Ascending aorta (tissue), 2 donors: ENCODE results near the gene HTR4. TPM values are rescaled to one million over a fixed set of nuclear protein-coding genes. Genes with fewer than 3 reads are reported as not detected.
"Not testable (repeated sequence)": the region's sequence is repeated elsewhere in the genome, so short reads cannot be mapped to it uniquely, and the experiment has no call there.

Source experiments
- DNase-seq, 2 donors: peaks; one replicate each; pipeline ENCODE4 v3.0.0-alpha.2; 2019; ENCODE audit warnings: low spot score in 2 of 2
- H3K27ac ChIP-seq, 2 donors: fragments of 200-600 bp; sonication (generic); one replicate each; pipeline ENCODE4 v1.5.1; 2016 to 2017; ENCODE audit warnings: mild to moderate bottlenecking in 1 of 2
- H3K27me3 ChIP-seq: fragments of 200-600 bp; sonication (generic); one replicate; pipeline ENCODE4 v1.5.1; 2017
- H3K36me3 ChIP-seq, 2 donors: fragments of 200-600 bp; sonication (generic); one replicate each; pipeline ENCODE4 v1.5.1; 2016
- H3K4me1 ChIP-seq, 2 donors: fragments of 200-600 bp; sonication (generic); one replicate each; pipeline ENCODE4 v1.5.1; 2016 to 2017; ENCODE audit warnings: mild to moderate bottlenecking in 1 of 2
- H3K4me3 ChIP-seq, 2 donors: fragments of 200-600 bp; sonication (generic); one replicate each; pipeline ENCODE4 v1.5.1; 2016 to 2017; ENCODE audit warnings: mild to moderate bottlenecking in 1 of 2
- H3K9me3 ChIP-seq, 2 donors: fragments of 200-600 bp; sonication (generic); one replicate each; pipeline ENCODE4 v1.5.1; 2016
- intact Hi-C: fragments of 100-400 bp; cut with DNase I; formaldehyde crosslinking; loops from one replicate; pipeline ENCODE4 v1.15.1; 2023
- total RNA-seq: library from RNA; depleted of rRNA; stranded (reverse); fragments of >200 nt; gene quantifications from one replicate; pipeline ENCODE4 v1.1.0, GENCODE V29; 2016
- TF ChIP-seq, protein P1 (sequence below), 3 experiments: fragments of 200-600 bp in 2 of 3; fragments of 450-650 bp in 1 of 3; sonication (generic) in 2 of 3; IDR thresholded peaks; one replicate each; pipeline ENCODE4 v1.5.1; 2016 to 2019; ENCODE audit warnings: antibody characterized with exemption in 3 of 3, mild to moderate bottlenecking in 1 of 3, moderate library complexity in 1 of 3

HTR4 gene
- total RNA-seq, 1 donor from 2014 or later: 0.21 TPM

GRCh38 chr5:148535190-148535589 is 119.1 kb downstream of the HTR4 start:
- no peak overlapping the region for H3K27ac ChIP-seq
- H3K9me3 ChIP-seq: peaks cover 0 to 7% of the 10 kb centered on the region in 2 donors
- H3K4me1 ChIP-seq: no peaks in the 10 kb centered on the region
- intact Hi-C loops: no loop called here
- TF ChIP-seq, protein P1, sequence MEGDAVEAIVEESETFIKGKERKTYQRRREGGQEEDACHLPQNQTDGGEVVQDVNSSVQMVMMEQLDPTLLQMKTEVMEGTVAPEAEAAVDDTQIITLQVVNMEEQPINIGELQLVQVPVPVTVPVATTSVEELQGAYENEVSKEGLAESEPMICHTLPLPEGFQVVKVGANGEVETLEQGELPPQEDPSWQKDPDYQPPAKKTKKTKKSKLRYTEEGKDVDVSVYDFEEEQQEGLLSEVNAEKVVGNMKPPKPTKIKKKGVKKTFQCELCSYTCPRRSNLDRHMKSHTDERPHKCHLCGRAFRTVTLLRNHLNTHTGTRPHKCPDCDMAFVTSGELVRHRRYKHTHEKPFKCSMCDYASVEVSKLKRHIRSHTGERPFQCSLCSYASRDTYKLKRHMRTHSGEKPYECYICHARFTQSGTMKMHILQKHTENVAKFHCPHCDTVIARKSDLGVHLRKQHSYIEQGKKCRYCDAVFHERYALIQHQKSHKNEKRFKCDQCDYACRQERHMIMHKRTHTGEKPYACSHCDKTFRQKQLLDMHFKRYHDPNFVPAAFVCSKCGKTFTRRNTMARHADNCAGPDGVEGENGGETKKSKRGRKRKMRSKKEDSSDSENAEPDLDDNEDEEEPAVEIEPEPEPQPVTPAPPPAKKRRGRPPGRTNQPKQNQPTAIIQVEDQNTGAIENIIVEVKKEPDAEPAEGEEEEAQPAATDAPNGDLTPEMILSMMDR (IDR thresholded peaks at IDR 0.05): no peak
- no peak overlapping the region for H3K4me3 ChIP-seq
- no peak for DNase-seq
- no peaks in the 10 kb centered on the region for H3K36me3 ChIP-seq
- H3K27me3 ChIP-seq: no peaks in the 10 kb centered on the region

GRCh38 chr5:148532969-148533670 is 121.2 kb downstream of the HTR4 start:
- TF ChIP-seq, protein P1 (IDR thresholded peaks at IDR 0.05): no peak
- Histone ChIP-seq H3K4me3 (no peak overlapping the region), H3K9me3 (peaks cover 0 to 10% of the 10 kb centered on the region in 2 donors), H3K27ac (no peak overlapping the region), H3K4me1 (no peaks in the 10 kb centered on the region), H3K27me3 (no peaks in the 10 kb centered on the region), H3K36me3 (no peaks in the 10 kb centered on the region)
- no peak for DNase-seq
- intact Hi-C loops: no loop called here

- H3K4me3 ChIP-seq, intact Hi-C loops, H3K36me3 ChIP-seq, H3K27me3 ChIP-seq, H3K4me1 ChIP-seq, H3K27ac ChIP-seq, DNase-seq: not testable (repeated sequence)
- peaks cover 0 to 10% of the 10 kb centered on the region in 2 donors for H3K9me3 ChIP-seq
Observed at GRCh38 chr5:148529450-148529849, 124.9 kb downstream of the HTR4 start.

- intact Hi-C loops: no loop called here
- Histone ChIP-seq H3K36me3 (no peaks in the 10 kb centered on the region), H3K4me1 (no peaks in the 10 kb centered on the region), H3K27ac (no peak overlapping the region), H3K27me3 (no peaks in the 10 kb centered on the region), H3K9me3 (peaks cover 0 to 8% of the 10 kb centered on the region in 2 donors), H3K4me3 (no peak overlapping the region)
- DNase-seq: no peak
- TF ChIP-seq, protein P1 (IDR thresholded peaks at IDR 0.05): no peak
Observed at GRCh38 chr5:148524721-148525120, 129.6 kb downstream of the HTR4 start.

GRCh38 chr5:148523139-148523538 is 131.2 kb downstream of the HTR4 start:
- H3K4me3 ChIP-seq: no peak overlapping the region
- DNase-seq: no peak
- H3K36me3 ChIP-seq: no peaks in the 10 kb centered on the region
- no peak overlapping the region for H3K27ac ChIP-seq
- no peaks in the 10 kb centered on the region for H3K27me3 ChIP-seq
- intact Hi-C loops: no loop called here
- TF ChIP-seq, protein P1 (IDR thresholded peaks at IDR 0.05): no peak
- H3K4me1 ChIP-seq: no peaks in the 10 kb centered on the region
- no peaks in the 10 kb centered on the region for H3K9me3 ChIP-seq

DNA sequence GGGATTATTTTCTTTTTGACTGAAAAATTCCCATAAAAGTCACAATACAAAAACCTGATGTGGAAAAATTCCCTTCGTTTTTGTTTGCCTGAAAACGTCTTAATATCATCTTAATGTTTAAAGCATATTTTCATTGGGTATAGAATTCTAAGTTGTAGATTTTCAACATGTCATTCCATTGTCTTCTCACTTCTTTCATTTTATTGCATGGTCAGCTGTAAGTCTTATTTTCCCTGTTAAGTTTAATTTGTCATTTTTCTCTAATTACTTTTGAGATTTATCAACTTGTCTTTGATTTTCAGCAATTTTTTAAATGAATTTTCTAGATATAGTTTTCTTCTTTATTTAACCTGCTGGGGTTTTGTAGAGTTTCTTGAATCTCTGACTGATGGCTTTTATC is 138.9 kb downstream of the HTR4 start:
- H3K27me3 ChIP-seq: no peaks in the 10 kb centered on the region
- intact Hi-C loops: no loop called here
- no peak overlapping the region for H3K27ac ChIP-seq
- TF ChIP-seq, protein P1 (IDR thresholded peaks at IDR 0.05): no peak
- H3K4me1 ChIP-seq: no peaks in the 10 kb centered on the region
- H3K4me3 ChIP-seq: no peak overlapping the region
- no peaks in the 10 kb centered on the region for H3K9me3 ChIP-seq
- DNase-seq: no peak
- no peaks in the 10 kb centered on the region for H3K36me3 ChIP-seq
